Cardiac fibroblast (primary cell): ENCODE measurements around the gene UGT1A10.

Experiments
- DNase-seq, 2 donors: peaks; one replicate each; pipeline versions ENCODE4 v3.0.0 to v3.0.0-alpha.2; 2010; ENCODE audit warnings: low read depth in 2 of 2
- H3K4me3 ChIP-seq, 2 donors: replicated peaks in 1 of 2; 1 replicate in 1 of 2; 2 replicates in 1 of 2; pipeline ENCODE4 v1.5.1; 2011; ENCODE audit warnings: low read depth in 2 of 2, low read length in 2 of 2, mild to moderate bottlenecking in 2 of 2, moderate library complexity in 1 of 2
- CTCF ChIP-seq: IDR thresholded peaks from one replicate; pipeline ENCODE4 v1.5.1; 2011; ENCODE audit warnings: low read depth, mild to moderate bottlenecking, low read length, inconsistent platforms

UGT1A10 gene

GRCh38 chr2:233764264-233764663 is 128.0 kb downstream of the UGT1A10 start:
- peak; percentile 39 to 63 for DNase-seq

GRCh38 chr2:233764761-233765160 is 128.5 kb downstream of the UGT1A10 start:
- no peak for DNase-seq
- no peak overlapping the region for H3K4me3 ChIP-seq
- no peak for TF ChIP-seq CTCF

More at GRCh38 chr2:233764264-233764663, 128.0 kb downstream of the UGT1A10 start:
- no peak overlapping the region for H3K4me3 ChIP-seq
- no peak for TF ChIP-seq CTCF

- TF ChIP-seq CTCF = no peak
Measured at GRCh38 chr2:233766416-233766815, 130.2 kb downstream of the UGT1A10 start.

GRCh38 chr2:233768076-233768475 is 131.8 kb downstream of the UGT1A10 start:
- no peak overlapping the region for H3K4me3 ChIP-seq
- no peak for TF ChIP-seq CTCF
- DNase-seq = no peak

More at GRCh38 chr2:233766416-233766815, 130.2 kb downstream of the UGT1A10 start:
- DNase-seq = no peak
- no peak overlapping the region for H3K4me3 ChIP-seq

GRCh38 chr2:233769260-233769659 is 133.0 kb downstream of the UGT1A10 start:
- no peak for TF ChIP-seq CTCF
- DNase-seq = no peak
- H3K4me3 ChIP-seq = no peak overlapping the region

GRCh38 chr2:233772153-233772552 is 135.9 kb downstream of the UGT1A10 start:
- no peak overlapping the region for H3K4me3 ChIP-seq
- no peak for TF ChIP-seq CTCF
- no peak for DNase-seq

GRCh38 chr2:233772583-233772982 is 136.3 kb downstream of the UGT1A10 start:
- H3K4me3 ChIP-seq = no peak overlapping the region
- no peak for TF ChIP-seq CTCF
- DNase-seq = peak in 1 of 2 donors; percentile 36
